Nephron (organoid): Measurements from ENCODE around the gene PRDM10.
A peak's percentile ranks its signal among the peaks of the same experiment; 100 is the strongest.

Experiments
- H3K27ac Mint-ChIP-seq, 3 experiments: 2 replicates each; pipeline ENCODE4 v1.8.0; 2020; ENCODE audit warnings: mixed read lengths in 3 of 3, mild to moderate bottlenecking in 2 of 3, moderate library complexity in 1 of 3
- H3K27me3 Mint-ChIP-seq: 2 replicates; pipeline ENCODE4 v1.8.0; 2021; ENCODE audit warnings: low read depth, mild to moderate bottlenecking, moderate library complexity, mixed read lengths
- H3K36me3 Mint-ChIP-seq: 2 replicates; pipeline ENCODE4 v1.8.0; 2020; ENCODE audit warnings: low read depth, mixed read lengths
- H3K4me1 Mint-ChIP-seq: 2 replicates; pipeline ENCODE4 v1.8.0; 2020; ENCODE audit warnings: mixed read lengths
- H3K4me3 Mint-ChIP-seq, 3 experiments: 2 replicates each; pipeline ENCODE4 v1.8.0; 2020; ENCODE audit warnings: mild to moderate bottlenecking in 3 of 3, mixed read lengths in 3 of 3, moderate library complexity in 2 of 3
- H3K9me3 Mint-ChIP-seq: 2 replicates; pipeline ENCODE4 v1.8.0; 2020; ENCODE audit warnings: mixed read lengths
- TF ChIP-seq, protein P1 (sequence below), 3 experiments: fragments of 200-600 bp; sonication (generic); IDR thresholded peaks; one replicate each; pipeline ENCODE4 v1.5.0; 2021; ENCODE audit warnings: antibody characterized with exemption in 3 of 3; ENCODE audit not compliant: unreplicated experiment in 3 of 3

PRDM10 gene

DNA sequence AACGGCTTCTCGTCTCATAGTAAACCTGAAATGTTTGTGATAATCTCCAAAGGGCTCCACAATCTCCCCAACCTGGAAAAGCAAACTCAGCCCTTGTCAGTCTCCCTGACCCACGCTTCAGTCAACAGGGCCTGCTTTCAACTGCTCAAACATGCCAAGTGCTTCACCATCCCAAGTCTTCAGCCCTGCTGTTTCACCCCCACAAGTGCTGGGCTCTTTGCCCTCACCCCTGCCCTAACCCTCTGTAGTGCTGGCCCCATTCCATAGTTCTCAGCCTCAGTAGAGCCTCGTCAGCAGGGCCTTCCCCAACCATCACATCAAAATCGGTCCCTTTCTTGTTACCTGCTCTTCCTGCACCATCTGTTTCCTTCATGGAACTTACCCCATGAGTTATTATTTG, 63.9 kb downstream of the PRDM10 start:
- Mint-ChIP-seq H3K4me3 (no peak overlapping the region), H3K4me1 (peaks cover 24% of the 10 kb centered on the region), H3K27me3 (no peaks in the 10 kb centered on the region), H3K27ac (peak overlapping the region in 1 of 3 experiments; percentile 42), H3K36me3 (peaks cover 37% of the 10 kb centered on the region), H3K9me3 (no peaks in the 10 kb centered on the region)
- TF ChIP-seq, protein P1, sequence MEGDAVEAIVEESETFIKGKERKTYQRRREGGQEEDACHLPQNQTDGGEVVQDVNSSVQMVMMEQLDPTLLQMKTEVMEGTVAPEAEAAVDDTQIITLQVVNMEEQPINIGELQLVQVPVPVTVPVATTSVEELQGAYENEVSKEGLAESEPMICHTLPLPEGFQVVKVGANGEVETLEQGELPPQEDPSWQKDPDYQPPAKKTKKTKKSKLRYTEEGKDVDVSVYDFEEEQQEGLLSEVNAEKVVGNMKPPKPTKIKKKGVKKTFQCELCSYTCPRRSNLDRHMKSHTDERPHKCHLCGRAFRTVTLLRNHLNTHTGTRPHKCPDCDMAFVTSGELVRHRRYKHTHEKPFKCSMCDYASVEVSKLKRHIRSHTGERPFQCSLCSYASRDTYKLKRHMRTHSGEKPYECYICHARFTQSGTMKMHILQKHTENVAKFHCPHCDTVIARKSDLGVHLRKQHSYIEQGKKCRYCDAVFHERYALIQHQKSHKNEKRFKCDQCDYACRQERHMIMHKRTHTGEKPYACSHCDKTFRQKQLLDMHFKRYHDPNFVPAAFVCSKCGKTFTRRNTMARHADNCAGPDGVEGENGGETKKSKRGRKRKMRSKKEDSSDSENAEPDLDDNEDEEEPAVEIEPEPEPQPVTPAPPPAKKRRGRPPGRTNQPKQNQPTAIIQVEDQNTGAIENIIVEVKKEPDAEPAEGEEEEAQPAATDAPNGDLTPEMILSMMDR (IDR thresholded peaks at IDR 0.05; ENCODE audit: unreplicated experiment in 3 of 3): no peak

DNA sequence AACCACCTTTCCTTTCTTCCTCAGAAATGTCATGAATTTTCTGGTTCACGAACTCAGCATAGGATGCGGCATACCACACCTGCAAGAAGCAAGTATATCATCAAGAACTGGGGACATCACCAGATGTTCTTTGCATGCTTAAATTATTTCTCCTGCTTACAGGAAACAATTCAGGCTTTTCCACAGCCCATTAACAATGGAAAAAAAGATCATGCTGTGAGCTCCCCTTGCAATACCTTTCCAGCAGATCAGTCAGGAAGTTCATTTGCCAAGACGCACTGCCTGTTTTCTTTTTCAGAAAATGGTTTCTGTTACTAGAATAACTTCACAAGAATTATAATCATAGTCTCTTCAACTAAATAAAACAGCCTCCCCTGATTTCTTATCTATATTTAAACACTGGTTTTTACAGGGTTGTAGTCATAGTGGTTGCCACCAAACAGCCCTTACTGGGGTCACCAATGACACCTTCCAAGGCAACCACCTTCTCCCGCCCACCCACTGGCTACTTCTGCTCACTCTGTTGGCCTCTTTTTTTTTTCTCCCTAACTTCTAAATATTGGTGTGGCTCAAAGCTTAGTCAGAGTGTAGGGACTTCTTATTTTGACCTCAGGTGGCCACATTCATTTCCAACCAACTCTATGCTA, 64.9 kb downstream of the PRDM10 start:
- Mint-ChIP-seq H3K36me3 (peaks cover 36% of the 10 kb centered on the region), H3K27me3 (no peaks in the 10 kb centered on the region), H3K4me3 (no peak overlapping the region), H3K27ac (peak overlapping the region in 2 of 3 experiments; percentile 23 to 24), H3K4me1 (peaks cover 26% of the 10 kb centered on the region), H3K9me3 (no peaks in the 10 kb centered on the region)
- TF ChIP-seq, protein P1 (IDR thresholded peaks at IDR 0.05; ENCODE audit: unreplicated experiment in 3 of 3): no peak

- H3K36me3 Mint-ChIP-seq: peaks cover 37% of the 10 kb centered on the region
- no peaks in the 10 kb centered on the region for H3K9me3 Mint-ChIP-seq
- H3K27ac Mint-ChIP-seq: no peak overlapping the region
- no peaks in the 10 kb centered on the region for H3K27me3 Mint-ChIP-seq
- TF ChIP-seq, protein P1 (IDR thresholded peaks at IDR 0.05; ENCODE audit: unreplicated experiment in 3 of 3): no peak
- H3K4me1 Mint-ChIP-seq: peaks cover 30% of the 10 kb centered on the region
- no peak overlapping the region for H3K4me3 Mint-ChIP-seq
Observed at GRCh38 chr11:129935723-129936122, 66.9 kb downstream of the PRDM10 start.

GRCh38 chr11:129933891-129934290, 68.7 kb downstream of the PRDM10 start:
- Mint-ChIP-seq H3K4me3 (no peak overlapping the region), H3K27ac (peak overlapping the region in 1 of 3 experiments; percentile 30), H3K27me3 (no peaks in the 10 kb centered on the region), H3K4me1 (peaks cover 29% of the 10 kb centered on the region), H3K9me3 (no peaks in the 10 kb centered on the region), H3K36me3 (peaks cover 49% of the 10 kb centered on the region)
- TF ChIP-seq, protein P1 (IDR thresholded peaks at IDR 0.05; ENCODE audit: unreplicated experiment in 3 of 3): no peak

DNA sequence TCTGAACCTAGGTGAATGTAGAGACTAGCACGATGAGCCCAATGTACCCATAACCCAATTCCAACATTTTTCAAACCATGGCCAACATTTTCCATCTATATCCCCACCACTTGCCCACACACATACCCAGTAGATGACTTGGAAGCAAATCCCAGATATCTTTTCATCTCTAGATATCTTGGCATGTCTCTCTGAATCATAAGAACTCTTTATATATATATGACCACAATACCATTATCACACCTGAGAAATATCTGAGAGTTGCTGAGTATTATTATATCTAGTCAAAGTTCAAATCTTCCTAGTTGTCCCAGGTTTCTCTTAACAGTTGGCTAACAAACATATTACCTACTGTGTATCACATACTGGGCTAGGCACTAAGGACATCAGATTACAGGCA, 69.4 kb downstream of the PRDM10 start:
- Mint-ChIP-seq H3K9me3 (no peaks in the 10 kb centered on the region), H3K27ac (no peak overlapping the region), H3K4me3 (no peak overlapping the region), H3K4me1 (peaks cover 25% of the 10 kb centered on the region), H3K36me3 (peaks cover 52% of the 10 kb centered on the region), H3K27me3 (no peaks in the 10 kb centered on the region)
- TF ChIP-seq, protein P1 (IDR thresholded peaks at IDR 0.05; ENCODE audit: unreplicated experiment in 3 of 3): no peak
